Neuronal stem cell (in vitro differentiated cells): ENCODE data around the gene TMEM254.
"Not testable (repeated sequence)": the region's sequence is repeated elsewhere in the genome, so short reads cannot be mapped to it uniquely, and the experiment has no call there.

Experiments used
- DNase-seq: peaks from one replicate; pipeline ENCODE4 v3.0.0-alpha.2; 2013; ENCODE audit warnings: low spot score
- H2AFZ ChIP-seq: one replicate; pipeline ENCODE4 v1.6.1; 2013; ENCODE audit warnings: mild to moderate bottlenecking, low read length, inconsistent platforms
- H2AK5ac ChIP-seq: 2 replicates; pipeline ENCODE4 v1.6.1; 2013; ENCODE audit warnings: low read depth, mild to moderate bottlenecking, inconsistent platforms, low read length, moderate library complexity, mixed read lengths
- H2BK120ac ChIP-seq: 2 replicates; pipeline ENCODE4 v1.6.1; 2013; ENCODE audit warnings: low read depth, mild to moderate bottlenecking, inconsistent platforms, low read length, moderate library complexity, mixed read lengths
- H2BK12ac ChIP-seq: one replicate; pipeline ENCODE4 v1.6.1; 2013; ENCODE audit warnings: low read length, inconsistent platforms
- H2BK15ac ChIP-seq: 2 replicates; pipeline ENCODE4 v1.6.1; 2013; ENCODE audit warnings: mild to moderate bottlenecking, low read length, inconsistent platforms, mixed read lengths
- H2BK5ac ChIP-seq: one replicate; pipeline ENCODE4 v1.6.1; 2013; ENCODE audit warnings: inconsistent platforms, mild to moderate bottlenecking, low read length, moderate library complexity
- H3K14ac ChIP-seq: one replicate; pipeline ENCODE4 v1.6.1; 2013; ENCODE audit warnings: low read length, inconsistent platforms
- H3K18ac ChIP-seq: 2 replicates; pipeline ENCODE4 v1.6.1; 2013; ENCODE audit warnings: low read length, inconsistent platforms
- H3K23ac ChIP-seq: 2 replicates; pipeline ENCODE4 v1.6.1; 2013; ENCODE audit warnings: low read depth, mild to moderate bottlenecking, mixed read lengths, low read length, inconsistent platforms; ENCODE audit not compliant: poor library complexity
- H3K27ac ChIP-seq: replicated peaks from 3 replicates; pipeline ENCODE4 v1.5.1; 2013; ENCODE audit warnings: low read length, inconsistent platforms
- H3K27me3 ChIP-seq, 3 experiments: 2 replicates each; pipeline ENCODE4 v1.6.1; 2013; ENCODE audit warnings: low read length in 3 of 3, mild to moderate bottlenecking in 2 of 3, inconsistent platforms in 1 of 3, low read depth in 1 of 3, mixed read lengths in 1 of 3, moderate library complexity in 1 of 3; ENCODE audit not compliant: control insufficient read depth in 3 of 3, insufficient read depth in 3 of 3
- H3K36me3 ChIP-seq, 2 donors: replicated peaks in 1 of 2; 2 replicates each; pipeline ENCODE4 v1.6.1; 2013; ENCODE audit warnings: low read length in 2 of 2; ENCODE audit not compliant: control insufficient read depth in 2 of 2, insufficient read depth in 2 of 2
- H3K4ac ChIP-seq: 2 replicates; pipeline ENCODE4 v1.6.1; 2013; ENCODE audit warnings: inconsistent platforms, mild to moderate bottlenecking, low read length, moderate library complexity
- H3K4me1 ChIP-seq, 2 donors: 1 replicate in 1 of 2; 2 replicates in 1 of 2; pipeline ENCODE4 v1.6.1; 2013; ENCODE audit warnings: low read length in 2 of 2, low read depth in 1 of 2; ENCODE audit not compliant: control insufficient read depth in 2 of 2, insufficient read depth in 1 of 2
- H3K4me2 ChIP-seq: one replicate; pipeline ENCODE4 v1.6.1; 2013; ENCODE audit warnings: mild to moderate bottlenecking, low read length, inconsistent platforms; ENCODE audit not compliant: insufficient read depth, poor library complexity, severe bottlenecking
- H3K4me3 ChIP-seq, 2 donors: 2 replicates each; pipeline ENCODE4 v1.5.1; 2013; ENCODE audit warnings: low read length in 2 of 2, mild to moderate bottlenecking in 2 of 2, inconsistent platforms in 1 of 2, moderate library complexity in 1 of 2
- H3K79me1 ChIP-seq: one replicate; pipeline ENCODE4 v1.6.1; 2013; ENCODE audit warnings: low read depth, mild to moderate bottlenecking, inconsistent platforms, low read length, moderate library complexity
- H3K9ac ChIP-seq: one replicate; pipeline ENCODE4 v1.6.1; 2013; ENCODE audit warnings: mild to moderate bottlenecking, low read depth, low read length, inconsistent platforms; ENCODE audit not compliant: poor library complexity
- H3K9me3 ChIP-seq, 2 donors: replicated peaks in 1 of 2; 2 replicates each; pipeline versions ENCODE3 to v1.6.1; 2013; ENCODE audit warnings: low read length in 2 of 2, mild to moderate bottlenecking in 2 of 2, inconsistent platforms in 1 of 2, low read depth in 1 of 2, mixed read lengths in 1 of 2, moderate library complexity in 1 of 2; ENCODE audit not compliant: control insufficient read depth in 2 of 2, insufficient read depth in 1 of 2
- H4K8ac ChIP-seq: one replicate; pipeline ENCODE4 v1.6.1; 2013; ENCODE audit warnings: low read depth, mild to moderate bottlenecking, inconsistent platforms, low read length, moderate library complexity
- H4K91ac ChIP-seq: one replicate; pipeline ENCODE4 v1.6.1; 2013; ENCODE audit warnings: low read length, low read depth, mild to moderate bottlenecking, inconsistent platforms; ENCODE audit not compliant: poor library complexity
- WGBS, 2 donors: extraction: QIAGEN DNeasy Blood & Tissue Kit; methylation state at CpG; one replicate each; pipeline ENCODE4 v1.1.7; 2013; ENCODE audit warnings: missing lambda C conversion rate in 2 of 2, mixed read lengths in 1 of 2; ENCODE audit not compliant: insufficient read length in 2 of 2, insufficient replicate concordance in 1 of 2; ENCODE audit errors: extremely low coverage in 2 of 2; 5-methylcytosine and 5-hydroxymethylcytosine counted together

Gene TMEM254

GRCh38 chr10:80041162-80041561 lies 37.3 kb upstream of the TMEM254 start:
- no peak overlapping the region for H3K4me3 ChIP-seq
- WGBS, 2 donors: no CpG with 5 or more reads among the region's 6 CpGs
- no peak overlapping the region for H3K4ac ChIP-seq
- no peak overlapping the region for H4K91ac ChIP-seq
- no peaks in the 10 kb centered on the region for H3K4me1 ChIP-seq
- H2BK5ac ChIP-seq: no peak overlapping the region
- H2AFZ ChIP-seq: no peak overlapping the region
- H3K14ac ChIP-seq: no peak overlapping the region
- H2BK15ac ChIP-seq: no peak overlapping the region
- no peak overlapping the region for H2AK5ac ChIP-seq
- no peak overlapping the region for H3K4me2 ChIP-seq
- H3K18ac ChIP-seq: no peak overlapping the region
- no peaks in the 10 kb centered on the region for H3K36me3 ChIP-seq
- H2BK120ac ChIP-seq: no peak overlapping the region
- H2BK12ac ChIP-seq: no peak overlapping the region
- no peak overlapping the region for H3K9ac ChIP-seq
- H3K79me1 ChIP-seq: no peaks in the 10 kb centered on the region
- DNase-seq: no peak
- no peak overlapping the region for H4K8ac ChIP-seq
- H3K27ac ChIP-seq: no peak overlapping the region
- no peaks in the 10 kb centered on the region for H3K9me3 ChIP-seq
- H3K23ac ChIP-seq: no peak overlapping the region
- no peaks in the 10 kb centered on the region for H3K27me3 ChIP-seq

GRCh38 chr10:80044935-80045334 lies 33.5 kb upstream of the TMEM254 start:
- H3K4me3 ChIP-seq, H3K4me2 ChIP-seq, H3K9ac ChIP-seq, H3K14ac ChIP-seq, H3K79me1 ChIP-seq, H4K91ac ChIP-seq, H2BK15ac ChIP-seq, H3K4me1 ChIP-seq, H3K27me3 ChIP-seq, H3K36me3 ChIP-seq, H2BK120ac ChIP-seq, H2BK5ac ChIP-seq, H3K18ac ChIP-seq, H3K23ac ChIP-seq, H2AK5ac ChIP-seq, H3K27ac ChIP-seq, H3K9me3 ChIP-seq, H4K8ac ChIP-seq, H3K4ac ChIP-seq, DNase-seq, H2BK12ac ChIP-seq: not testable (repeated sequence)
- peak overlapping the region; percentile 73 for H2AFZ ChIP-seq
- WGBS, 2 donors: no CpG with 5 or more reads among the region's 6 CpGs

DNA sequence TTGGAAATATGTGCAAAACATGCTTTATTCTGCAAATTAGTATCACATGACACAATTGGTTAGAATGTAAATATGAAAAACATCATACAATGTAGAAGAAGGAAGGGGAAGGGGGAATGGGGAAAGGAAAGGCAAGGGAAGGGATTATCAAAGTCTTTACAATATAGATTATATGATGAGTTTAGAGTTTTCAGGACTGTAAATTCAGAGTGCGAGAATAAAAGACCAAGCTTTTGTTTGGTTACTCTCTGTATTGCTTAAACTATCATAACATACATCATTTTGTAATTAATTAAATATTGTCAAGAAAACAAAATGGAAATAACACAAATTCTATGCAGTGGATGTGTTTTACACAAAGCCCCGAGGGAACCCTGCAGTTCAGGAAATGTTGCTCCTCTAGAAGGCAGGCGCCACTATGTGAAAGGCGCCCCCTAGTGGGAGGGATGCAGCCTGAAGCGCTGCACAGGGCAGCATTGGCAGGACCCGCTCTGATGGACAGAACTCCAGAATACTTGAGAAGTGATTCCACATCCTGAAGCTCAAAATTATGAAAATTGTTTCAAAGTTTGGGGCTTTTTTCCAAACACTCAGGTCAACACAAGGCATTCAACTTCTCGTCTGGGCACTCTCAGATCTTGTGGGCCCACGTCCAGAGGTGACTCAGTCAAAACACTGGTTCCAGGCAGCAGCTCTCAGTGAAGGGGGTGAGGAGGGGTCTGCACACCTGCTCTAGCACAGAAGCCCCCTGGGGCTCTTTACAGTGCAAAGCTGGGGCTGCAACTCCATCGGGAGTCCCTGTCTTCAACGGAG lies 31.6 kb upstream of the TMEM254 start:
- H3K4ac ChIP-seq: no peak overlapping the region
- DNase-seq: peak; percentile 69
- H2BK12ac ChIP-seq: no peak overlapping the region
- no peaks in the 10 kb centered on the region for H3K9me3 ChIP-seq
- H3K4me3 ChIP-seq: no peak overlapping the region
- no peaks in the 10 kb centered on the region for H3K79me1 ChIP-seq
- no peak overlapping the region for H3K18ac ChIP-seq
- no peaks in the 10 kb centered on the region for H3K27me3 ChIP-seq
- H2AK5ac ChIP-seq: no peak overlapping the region
- H3K9ac ChIP-seq: no peak overlapping the region
- H3K4me1 ChIP-seq: no peaks in the 10 kb centered on the region
- no peak overlapping the region for H4K8ac ChIP-seq
- H2AFZ ChIP-seq: no peak overlapping the region
- H3K23ac ChIP-seq: no peak overlapping the region
- H3K4me2 ChIP-seq: no peak overlapping the region
- H2BK15ac ChIP-seq: no peak overlapping the region
- H3K14ac ChIP-seq: no peak overlapping the region
- H4K91ac ChIP-seq: no peak overlapping the region
- no peaks in the 10 kb centered on the region for H3K36me3 ChIP-seq
- WGBS, 2 donors: no CpG with 5 or more reads among the region's 10 CpGs
- no peak overlapping the region for H3K27ac ChIP-seq
- no peak overlapping the region for H2BK120ac ChIP-seq
- no peak overlapping the region for H2BK5ac ChIP-seq

- H3K79me1 ChIP-seq: no peaks in the 10 kb centered on the region
- no peaks in the 10 kb centered on the region for H3K9me3 ChIP-seq
- H3K27me3 ChIP-seq: no peaks in the 10 kb centered on the region
- no peak overlapping the region for H3K4me2 ChIP-seq
- no peak overlapping the region for H3K18ac ChIP-seq
- H2AFZ ChIP-seq: no peak overlapping the region
- DNase-seq: no peak
- H4K91ac ChIP-seq: no peak overlapping the region
- no peak overlapping the region for H3K27ac ChIP-seq
- no peak overlapping the region for H2AK5ac ChIP-seq
- no peak overlapping the region for H3K4me3 ChIP-seq
- H4K8ac ChIP-seq: no peak overlapping the region
- H3K23ac ChIP-seq: no peak overlapping the region
- no peak overlapping the region for H3K4ac ChIP-seq
- no peaks in the 10 kb centered on the region for H3K36me3 ChIP-seq
- H2BK120ac ChIP-seq: no peak overlapping the region
- H2BK15ac ChIP-seq: no peak overlapping the region
- H2BK12ac ChIP-seq: no peak overlapping the region
- no peaks in the 10 kb centered on the region for H3K4me1 ChIP-seq
- H3K14ac ChIP-seq: no peak overlapping the region
- no CpG with 5 or more reads among the region's 3 CpGs for WGBS, 2 donors
- no peak overlapping the region for H3K9ac ChIP-seq
- H2BK5ac ChIP-seq: no peak overlapping the region
Observed at GRCh38 chr10:80050752-80051151, 27.7 kb upstream of the TMEM254 start.
